Stimulated activated CD8-positive, alpha-beta memory T cell treated with anti-CD3 and anti-CD28 coated beads, Interleukin-15, amount 100 ng/mL, for 24 hours (primary cell): ENCODE data around the gene AKR7A2.
"Not testable (repeated sequence)": the region's sequence is repeated elsewhere in the genome, so short reads cannot be mapped to it uniquely, and the experiment has no call there.

Experiments used
- DNase-seq: peaks from one replicate; pipeline ENCODE4 v3.0.0-alpha.2; 2020; ENCODE audit warnings: low read depth

The AKR7A2 gene

GRCh38 chr1:19260211-19261138 lies 51.5 kb downstream of the AKR7A2 start:
- no peak for DNase-seq

DNA sequence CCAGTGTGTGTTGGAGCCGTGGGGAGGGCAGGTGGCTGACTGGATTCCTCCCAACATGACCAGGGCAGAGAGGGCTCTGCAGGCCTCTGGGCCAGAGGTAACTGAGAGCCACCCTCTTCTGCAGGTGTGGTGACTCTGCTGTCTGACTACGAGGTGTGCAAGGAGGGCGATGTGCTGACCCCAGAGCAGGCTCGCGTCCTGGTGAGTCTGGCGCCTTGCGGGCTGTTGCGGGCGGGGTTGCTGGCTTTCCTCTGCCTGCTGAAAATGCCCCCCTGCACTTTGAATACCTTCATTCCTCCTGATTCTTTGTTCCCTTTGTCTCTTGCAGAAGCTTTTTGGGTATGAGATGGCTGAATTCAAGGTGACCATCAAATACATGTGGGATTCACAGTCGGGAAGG lies 53.6 kb downstream of the AKR7A2 start:
- DNase-seq, result no peak

DNA sequence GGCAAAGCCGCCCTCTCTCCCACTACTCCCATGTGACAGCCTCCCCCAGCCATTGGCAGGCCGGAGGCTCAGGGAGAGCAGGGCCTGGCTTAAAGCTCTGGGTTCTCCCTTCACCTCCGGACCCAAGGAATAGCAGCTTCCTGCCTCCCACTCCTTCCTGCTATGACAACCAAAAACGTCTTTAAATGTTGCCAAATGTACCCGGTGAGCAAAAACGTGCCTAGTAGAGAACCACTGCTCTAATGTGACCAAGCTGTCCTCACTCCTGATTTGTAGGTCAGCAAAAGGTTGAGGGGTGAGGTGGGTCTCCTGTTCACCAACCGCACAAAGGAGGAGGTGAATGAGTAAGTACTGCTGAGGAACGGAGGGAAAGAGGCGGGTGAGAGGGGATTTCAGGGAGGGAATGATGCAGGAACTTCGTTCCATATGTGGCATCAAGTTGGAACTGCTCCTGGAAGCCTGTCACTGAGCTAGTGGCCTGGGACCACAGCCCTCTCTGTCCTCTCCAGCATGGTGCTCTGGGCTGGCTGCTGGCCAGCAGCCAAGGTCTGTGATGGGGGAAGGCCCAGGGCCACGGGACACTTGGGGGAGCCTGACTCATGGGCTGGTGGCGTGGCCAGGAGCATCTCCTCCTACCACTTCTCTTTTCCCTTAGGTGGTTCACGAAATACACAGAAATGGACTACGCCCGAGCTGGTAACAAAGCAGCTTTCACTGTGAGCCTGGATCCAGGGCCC lies 54.6 kb downstream of the AKR7A2 start:
- no peak for DNase-seq

DNA sequence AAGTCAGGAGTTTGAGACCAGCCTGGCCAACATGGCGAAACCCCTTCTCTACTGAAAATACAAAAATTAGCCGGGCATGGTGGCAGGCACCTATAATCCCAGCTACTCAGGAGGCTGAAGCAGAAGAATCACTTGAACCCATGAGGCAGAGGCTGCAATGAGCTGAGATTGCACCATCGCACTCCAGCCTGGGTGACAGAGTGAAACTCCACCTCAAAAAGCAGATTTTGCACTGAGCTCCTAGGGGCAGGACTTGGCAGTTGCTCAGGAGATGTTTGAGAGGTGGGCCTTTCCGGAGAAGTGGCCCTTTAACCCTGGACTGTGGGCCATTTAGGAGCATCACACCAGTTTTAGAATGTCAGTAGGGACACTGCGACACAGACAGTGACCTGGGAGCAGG lies 55.6 kb downstream of the AKR7A2 start:
- not testable (repeated sequence) for DNase-seq

GRCh38 chr1:19255288-19255687 lies 56.7 kb downstream of the AKR7A2 start:
- no peak for DNase-seq

DNA sequence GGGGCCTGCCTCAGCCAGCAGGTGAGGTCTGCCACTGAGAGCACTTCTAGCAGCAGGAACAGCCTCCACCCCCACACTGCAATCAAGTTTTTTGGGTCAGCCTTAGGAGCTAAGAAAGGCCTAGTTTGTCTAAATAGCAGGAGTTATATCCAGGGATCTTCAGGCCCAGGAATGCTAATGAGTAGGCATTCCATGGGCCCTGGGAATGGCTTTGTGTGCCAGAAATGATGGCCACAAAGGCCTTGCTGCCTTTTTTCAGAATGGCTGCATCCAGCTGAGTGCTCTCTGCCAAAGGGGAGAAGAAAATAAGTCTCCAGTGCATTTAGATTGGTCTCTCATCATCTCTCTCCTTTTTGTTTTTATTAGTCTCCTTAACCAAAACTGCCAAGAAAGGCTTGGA lies 57.5 kb downstream of the AKR7A2 start:
- DNase-seq, result no peak
